HepG2 (cell line): ENCODE data around the gene FANCM.

Experiments used
- SP2 ChIP-seq: sonication (generic); formaldehyde crosslinking; IDR thresholded peaks from 2 replicates; pipeline ENCODE4 v1.5.1; 2020; ENCODE audit warnings: mild to moderate bottlenecking, missing genetic modification reagents
- ZNF761 ChIP-seq: sonication (generic); formaldehyde crosslinking; conservative IDR thresholded peaks from 2 replicates; pipeline ENCODE4 v1.4.0; 2020; ENCODE audit warnings: mild to moderate bottlenecking, missing genetic modification reagents

- TF ChIP-seq SP2 (no peak), ZNF761 (CRISPR knock-in tag) (no peak)
Observed at GRCh38 chr14:45198551-45198950, 62.8 kb downstream of the FANCM start.
